ENCODE measurements around the gene USP25.
A peak's percentile ranks its signal among the peaks of the same experiment; 100 is the strongest.

The USP25 gene

DNA sequence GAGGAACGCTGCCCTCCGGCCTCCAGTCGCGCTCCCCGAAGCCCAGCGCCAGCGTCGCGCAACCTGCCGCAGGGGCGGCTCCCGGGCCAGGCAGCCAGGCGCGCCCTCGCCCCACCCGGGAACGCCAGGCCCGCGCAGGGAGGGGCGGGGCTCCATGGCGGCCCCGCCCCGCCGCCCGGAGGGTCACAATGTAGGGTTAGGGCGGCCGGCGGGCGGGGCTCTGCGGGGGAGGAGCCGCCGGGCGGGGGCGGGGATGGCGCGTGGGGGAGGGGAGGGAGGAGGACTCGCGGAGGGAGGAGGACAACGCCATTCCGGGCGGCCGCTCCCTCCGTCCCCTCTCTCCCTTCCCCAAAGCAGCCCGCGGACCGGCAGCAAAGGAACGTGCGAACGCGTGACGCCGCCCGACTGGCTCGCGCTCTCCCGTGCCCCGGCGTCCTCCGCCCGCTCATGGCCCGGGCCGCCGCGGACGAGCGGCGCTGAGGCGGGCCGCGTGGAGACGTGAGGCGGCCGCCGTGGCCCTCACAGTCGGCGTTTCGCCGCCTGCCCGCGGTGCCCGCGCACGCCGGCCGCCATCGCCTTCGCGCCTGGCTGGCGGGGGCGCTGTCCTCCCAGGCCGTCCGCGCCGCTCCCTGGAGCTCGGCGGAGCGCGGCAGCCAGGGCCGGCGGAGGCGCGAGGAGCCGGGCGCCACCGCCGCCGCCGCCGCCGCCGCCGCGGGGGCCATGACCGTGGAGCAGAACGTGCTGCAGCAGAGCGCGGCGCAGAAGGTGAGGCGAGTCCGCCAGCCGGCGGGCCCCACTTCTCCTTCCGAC, at the start of gene USP25:
Gene USP25 (plus strand): TSS at position 309 of the 810 bp plus-strand sequence. CDS start 412 bp downstream, at position 721.
- peak; percentile 90 for DNase-seq (ENCODE audit: low spot score)

DNA sequence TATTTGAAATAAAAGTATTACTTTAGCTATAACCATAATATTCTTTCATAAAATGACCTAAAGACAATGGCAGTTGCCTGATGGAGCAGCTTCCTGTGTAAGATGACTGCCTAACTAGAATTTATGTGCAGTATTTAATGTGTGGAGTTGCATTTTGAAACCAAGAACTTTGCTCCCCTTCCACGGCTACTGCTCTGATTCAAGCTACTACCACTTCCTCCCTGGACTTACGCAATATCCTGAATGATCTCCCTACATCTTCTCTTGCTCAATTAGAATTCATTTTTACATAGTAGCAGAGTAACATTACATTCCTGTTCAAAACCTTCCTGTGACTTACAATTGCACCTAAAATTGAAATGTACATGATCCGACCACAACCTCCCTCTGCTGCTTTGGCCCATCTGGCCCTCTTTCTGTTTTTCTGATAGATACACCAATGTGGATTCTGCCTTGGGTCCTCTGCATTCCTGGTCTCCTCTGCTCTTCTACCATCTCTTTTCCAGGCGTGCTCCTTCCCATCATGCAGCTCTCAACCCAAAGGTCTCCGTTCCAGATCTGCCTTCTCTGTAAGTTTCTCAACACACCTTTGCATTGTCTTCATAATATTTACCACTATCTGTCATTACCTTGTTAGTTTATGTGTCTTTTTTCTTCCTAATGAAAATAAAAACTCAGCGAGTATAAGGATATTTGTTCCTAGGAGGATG, 47.4 kb upstream of the USP25 start:
- DNase-seq (ENCODE audit: low spot score): peak; percentile 6

- no peak for DNase-seq (ENCODE audit: low spot score)
Observed at GRCh38 chr21:15682977-15683376, 46.8 kb upstream of the USP25 start.

- DNase-seq (ENCODE audit: low spot score): no peak
Observed at GRCh38 chr21:15686506-15686905, 43.3 kb upstream of the USP25 start.

- DNase-seq (ENCODE audit: low spot score): no peak
Observed at GRCh38 chr21:15687208-15687607, 42.6 kb upstream of the USP25 start.

DNA sequence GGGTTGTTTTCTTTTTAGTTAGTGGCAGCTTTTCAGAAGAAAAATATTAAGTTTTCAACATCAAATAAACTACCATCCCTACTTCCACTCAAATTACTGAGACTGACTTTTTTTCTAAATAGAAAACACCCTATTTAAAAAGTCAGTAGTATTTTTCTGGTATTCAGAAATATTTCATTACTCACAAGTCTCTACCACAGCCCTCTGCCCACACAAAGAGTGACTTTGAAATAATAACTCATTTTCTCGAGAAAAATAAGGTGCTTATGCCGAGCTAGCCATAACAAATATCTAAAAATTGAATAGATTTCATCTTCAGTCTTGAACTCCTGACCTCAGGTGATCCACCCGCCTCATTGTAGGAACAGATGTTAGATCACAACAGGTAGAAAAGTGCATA, 41.8 kb upstream of the USP25 start:
- DNase-seq (ENCODE audit: low spot score): no peak

GRCh38 chr21:15688809-15689208, 41.0 kb upstream of the USP25 start:
- DNase-seq (ENCODE audit: low spot score): no peak

DNA sequence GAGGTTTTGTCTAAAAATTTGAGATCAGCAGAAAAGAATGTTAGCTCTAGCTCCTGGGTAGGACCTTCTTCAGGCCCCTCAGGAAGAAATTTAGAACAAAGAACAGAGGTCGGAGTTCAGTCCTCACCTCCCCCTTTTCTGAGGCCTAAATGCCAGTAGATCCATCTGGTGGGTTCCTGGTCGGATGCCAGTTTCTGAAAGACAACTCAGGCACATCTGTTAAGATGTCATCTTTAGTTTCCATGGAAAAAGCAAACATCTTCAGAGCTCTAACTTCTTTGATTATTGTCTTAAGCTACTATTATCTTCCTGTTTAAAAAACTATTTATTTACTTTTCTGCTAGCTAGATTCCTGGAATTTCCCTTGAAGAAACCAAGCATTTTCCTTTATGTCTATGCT, 37.1 kb upstream of the USP25 start:
- DNase-seq (ENCODE audit: low spot score): no peak

- DNase-seq (ENCODE audit: low spot score): no peak
Observed at GRCh38 chr21:15695241-15695640, 34.5 kb upstream of the USP25 start.

DNA sequence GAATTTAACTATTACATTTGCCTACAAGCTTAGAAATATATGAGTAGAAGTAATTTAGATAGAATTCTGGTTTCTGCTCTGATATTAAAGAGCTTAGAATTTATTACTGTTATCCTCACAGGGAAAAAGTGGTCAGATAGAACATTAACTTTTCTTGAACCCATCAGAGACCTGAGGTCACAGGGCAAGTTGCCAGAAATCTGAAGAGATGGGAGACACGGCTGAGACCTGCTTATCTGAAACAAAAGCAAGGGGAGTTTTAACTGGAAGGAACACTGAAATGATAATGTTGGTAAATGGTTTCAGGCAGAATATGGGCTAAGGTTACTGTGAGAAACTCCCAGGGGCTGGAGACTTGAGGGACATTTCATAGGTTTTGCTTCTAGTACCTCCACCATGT, 28.0 kb upstream of the USP25 start:
- no peak for DNase-seq (ENCODE audit: low spot score)

- no peak for DNase-seq (ENCODE audit: low spot score)
Observed at GRCh38 chr21:15703932-15704331, 25.9 kb upstream of the USP25 start.

DNA sequence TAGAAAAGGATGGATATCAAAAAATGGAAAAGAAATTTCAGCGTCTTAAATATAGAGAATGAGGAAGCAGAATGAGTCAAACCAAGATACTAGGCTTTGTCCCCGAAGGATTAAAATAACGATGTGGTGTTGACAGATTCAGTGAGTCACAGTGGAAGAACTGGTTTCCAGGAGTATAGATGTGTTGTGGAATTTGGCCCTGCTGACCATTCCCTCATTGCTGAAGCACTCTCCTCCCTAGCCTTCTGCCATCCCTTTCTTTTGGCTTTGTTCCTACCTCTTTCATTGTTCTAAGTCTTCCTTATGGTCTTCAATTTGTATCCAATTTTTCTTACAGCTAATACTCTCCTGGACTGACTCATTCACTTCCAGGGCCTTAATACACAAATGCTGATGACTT, 23.1 kb upstream of the USP25 start:
- DNase-seq (ENCODE audit: low spot score): no peak

- DNase-seq (ENCODE audit: low spot score): no peak
Observed at GRCh38 chr21:15713412-15713811, 16.4 kb upstream of the USP25 start.

GRCh38 chr21:15718711-15719110, 11.1 kb upstream of the USP25 start:
- DNase-seq (ENCODE audit: low spot score): no peak

DNA sequence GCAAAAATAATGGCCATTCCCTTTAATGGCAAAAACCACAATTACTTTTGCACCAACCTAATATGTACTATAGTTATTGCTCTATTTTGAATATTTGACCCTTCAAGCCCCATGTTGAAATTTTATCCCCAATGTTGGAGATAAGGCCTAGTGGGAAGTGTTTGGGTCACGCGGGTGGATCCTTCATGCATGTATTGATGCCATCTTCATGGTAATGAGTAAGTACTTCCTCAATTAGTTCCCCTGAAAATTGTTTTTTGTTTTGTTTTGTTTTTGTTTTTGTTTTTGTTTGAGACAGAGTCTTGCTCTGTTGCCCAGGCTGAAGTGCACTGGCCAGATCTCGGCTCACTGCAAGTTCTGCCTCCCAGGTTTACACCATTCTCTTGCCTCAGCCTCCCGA, 9.8 kb upstream of the USP25 start:
- DNase-seq (ENCODE audit: low spot score): no peak

DNA sequence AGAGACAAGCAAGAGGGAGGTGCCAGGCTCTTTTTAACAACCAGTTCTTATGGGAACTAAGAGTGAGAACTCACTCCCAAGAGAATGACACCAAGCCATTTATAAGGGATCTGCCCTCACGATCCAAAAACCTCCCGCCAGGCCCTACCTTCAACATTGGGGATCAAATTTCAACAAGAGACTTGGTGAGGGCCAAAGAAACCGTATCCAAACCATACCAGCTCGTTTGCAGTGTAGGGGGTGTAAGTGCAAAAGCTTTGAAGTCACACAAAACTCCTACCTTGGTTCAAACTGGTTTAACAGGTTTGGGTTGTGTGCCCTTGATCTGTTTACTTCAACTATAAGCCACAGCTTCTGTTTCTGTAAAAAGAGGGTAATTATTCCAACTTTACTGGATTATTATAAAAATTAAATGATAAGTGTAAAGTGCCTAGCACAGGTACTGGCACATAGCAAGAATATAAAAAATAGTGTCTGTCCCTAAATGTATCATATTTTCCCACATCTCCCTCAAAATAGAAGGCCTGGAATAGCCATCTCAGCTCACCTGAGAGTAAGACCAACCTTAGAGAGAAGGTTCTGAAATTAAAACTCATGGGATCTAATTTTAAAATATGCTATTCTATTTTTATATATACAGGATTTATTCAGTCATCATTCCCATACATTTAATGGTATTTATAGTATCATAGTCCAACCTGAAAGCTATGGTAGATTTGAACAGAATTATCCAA, 7.0 kb upstream of the USP25 start:
- DNase-seq (ENCODE audit: low spot score): no peak

GRCh38 chr21:15725949-15726348, 3.8 kb upstream of the USP25 start:
- no peak for DNase-seq (ENCODE audit: low spot score)

- no peak for DNase-seq (ENCODE audit: low spot score)
Observed at GRCh38 chr21:15728046-15728445, 1.7 kb upstream of the USP25 start.

- DNase-seq (ENCODE audit: low spot score): no peak
Observed at GRCh38 chr21:15729346-15729673, 472 bp upstream of the USP25 start.

DNA sequence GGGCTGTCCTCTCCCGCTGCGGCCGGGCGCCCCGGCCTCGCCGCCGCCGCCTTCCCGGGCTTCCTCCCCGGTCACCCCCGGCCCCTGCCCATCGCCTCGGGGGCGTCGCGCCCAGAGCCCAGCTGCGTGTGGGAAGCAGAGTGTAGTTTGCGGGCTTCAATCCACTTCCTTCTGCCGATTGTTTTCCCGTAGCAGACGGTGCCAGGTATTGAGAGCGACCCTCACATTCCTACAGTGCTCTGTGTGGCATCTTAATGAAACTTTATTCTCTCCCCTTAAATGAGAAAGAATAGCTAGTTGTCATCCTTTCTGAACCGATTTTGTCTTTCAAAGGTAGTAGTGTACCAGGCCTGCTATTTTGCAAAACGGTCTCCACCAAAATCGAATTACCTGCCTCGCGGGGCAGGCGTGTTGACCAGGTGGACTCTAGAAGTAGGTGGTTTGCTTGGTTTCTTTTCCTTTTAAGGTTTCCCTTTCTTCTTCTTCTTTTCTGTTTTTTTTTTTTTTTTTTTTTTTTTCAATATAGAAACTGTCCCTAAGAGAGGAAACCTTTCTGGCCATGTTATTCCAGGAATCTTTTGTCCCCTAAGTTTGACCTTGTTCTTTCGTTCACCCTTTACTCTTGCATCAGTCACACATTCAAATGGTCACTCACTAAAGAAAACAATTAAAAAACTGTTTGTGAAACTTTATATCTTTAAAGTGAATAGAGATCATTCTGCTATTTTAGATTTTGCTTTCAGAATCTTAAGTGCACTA, 881 bp downstream of the USP25 start:
- DNase-seq (ENCODE audit: low spot score): peak; percentile 58

GRCh38 chr21:15731243-15731613, 1.4 kb downstream of the USP25 start:
- peak; percentile 56 for DNase-seq (ENCODE audit: low spot score)

GRCh38 chr21:15732290-15732995, 2.7 kb downstream of the USP25 start:
- DNase-seq (ENCODE audit: low spot score): peak; percentile 87
